Upper lobe of right lung (tissue), 1 donor: ENCODE data around the gene ZNF440. TPM values are rescaled to one million over a fixed set of nuclear protein-coding genes. Genes with fewer than 3 reads are reported as not detected.
"Not testable (repeated sequence)": the region's sequence is repeated elsewhere in the genome, so short reads cannot be mapped to it uniquely, and the experiment has no call there.

ENCODE experiments used
- ATAC-seq: fragments of 200-7000 bp; cut with Tn5 transposase; one replicate; pipeline ENCODE4 v1.9.1; 2020; ENCODE audit warnings: mild to moderate bottlenecking, moderate library complexity
- DNase-seq: peaks from one replicate; pipeline ENCODE4 v3.0.0-alpha.2; 2020
- H3K27ac ChIP-seq: fragments of 200-600 bp; one replicate; pipeline ENCODE4 v1.8.0; 2022
- H3K27me3 ChIP-seq: fragments of 200-600 bp; one replicate; pipeline ENCODE4 v1.8.0; 2022; ENCODE audit warnings: mild to moderate bottlenecking
- H3K36me3 ChIP-seq: fragments of 200-600 bp; one replicate; pipeline ENCODE4 v1.8.0; 2022
- H3K4me1 ChIP-seq: fragments of 200-600 bp; one replicate; pipeline ENCODE4 v1.8.0; 2022
- H3K4me3 ChIP-seq: fragments of 200-600 bp; one replicate; pipeline ENCODE4 v1.8.0; 2022; ENCODE audit warnings: mild to moderate bottlenecking
- H3K9me3 ChIP-seq: fragments of 200-600 bp; one replicate; pipeline ENCODE4 v1.8.0; 2022
- CTCF ChIP-seq: fragments of 200-600 bp; IDR thresholded peaks from one replicate; pipeline ENCODE4 v1.8.0; 2022; ENCODE audit warnings: antibody characterized with exemption
- intact Hi-C: fragments of 100-400 bp; cut with DNase I; formaldehyde crosslinking; loops from one replicate; pipeline ENCODE4 v1.11.0; 2022
- total RNA-seq: library from RNA; stranded (reverse); fragmentation: NEBNext Ultra II Directional; extraction: Animal tissue kit (Norgen Biotek cat#: 25700); gene quantifications from one replicate; pipeline ENCODE4 v1.2.1, GENCODE V29; 2021
- donor health status: DM: no; HTN: yes; CAD: no; lungs with severe emphysema.

ZNF440 gene
- total RNA-seq, 1 donor from 2014 or later, result 12.4 TPM

- peak overlapping the region; percentile 93 for H3K27ac ChIP-seq
- peak overlapping the region; percentile 86 for H3K4me3 ChIP-seq
- no peaks in the 10 kb centered on the region for H3K27me3 ChIP-seq
- H3K4me1 ChIP-seq, result peaks cover 9% of the 10 kb centered on the region
- H3K36me3 ChIP-seq, result no peaks in the 10 kb centered on the region
- DNase-seq, result no peak
- intact Hi-C loops, result no loop called here
- no peaks in the 10 kb centered on the region for H3K9me3 ChIP-seq
- no peak for TF ChIP-seq CTCF
- peak; percentile 54 for ATAC-seq
Measured at GRCh38 chr19:11813703-11814028, 407 bp upstream of the ZNF440 start.

GRCh38 chr19:11814700-11815035 lies 595 bp downstream of the ZNF440 start:
- DNase-seq, result no peak
- no peaks in the 10 kb centered on the region for H3K27me3 ChIP-seq
- no peaks in the 10 kb centered on the region for H3K36me3 ChIP-seq
- ATAC-seq, result peak; percentile 7
- peaks cover 9% of the 10 kb centered on the region for H3K4me1 ChIP-seq
- no peaks in the 10 kb centered on the region for H3K9me3 ChIP-seq
- no peak for TF ChIP-seq CTCF
- intact Hi-C loops, result no loop called here
- peak overlapping the region; percentile 93 for H3K27ac ChIP-seq
- peak overlapping the region; percentile 86 for H3K4me3 ChIP-seq

GRCh38 chr19:11821474-11822109 lies 7.5 kb downstream of the ZNF440 start:
- DNase-seq (no peak), ATAC-seq (no peak)
- no peaks in the 10 kb centered on the region for H3K9me3 ChIP-seq
- H3K36me3 ChIP-seq, result no peaks in the 10 kb centered on the region
- no peaks in the 10 kb centered on the region for H3K4me1 ChIP-seq
- H3K27ac ChIP-seq, result no peak overlapping the region
- TF ChIP-seq CTCF, result no peak
- intact Hi-C loops, result no loop called here
- H3K4me3 ChIP-seq, result no peak overlapping the region
- no peaks in the 10 kb centered on the region for H3K27me3 ChIP-seq

- Histone ChIP-seq H3K9me3 (peaks cover 36% of the 10 kb centered on the region), H3K36me3 (peaks cover 22% of the 10 kb centered on the region)
- ATAC-seq, DNase-seq, H3K27ac ChIP-seq, H3K4me3 ChIP-seq, H3K27me3 ChIP-seq, H3K4me1 ChIP-seq, intact Hi-C loops: not testable (repeated sequence)
Measured at GRCh38 chr19:11828957-11829876, 15.1 kb downstream of the ZNF440 start.

GRCh38 chr19:11832253-11832912 lies 18.3 kb downstream of the ZNF440 start:
- no peak overlapping the region for H3K4me3 ChIP-seq
- intact Hi-C loops, result no loop called here
- peaks cover 36% of the 10 kb centered on the region for H3K9me3 ChIP-seq
- no peaks in the 10 kb centered on the region for H3K4me1 ChIP-seq
- H3K36me3 ChIP-seq, result peaks cover 22% of the 10 kb centered on the region
- DNase-seq (no peak), ATAC-seq (no peak)
- H3K27me3 ChIP-seq, result no peaks in the 10 kb centered on the region
- no peak for TF ChIP-seq CTCF
- H3K27ac ChIP-seq, result no peak overlapping the region

GRCh38 chr19:11833541-11833940 lies 19.5 kb downstream of the ZNF440 start:
- H3K4me3 ChIP-seq, result no peak overlapping the region
- H3K36me3 ChIP-seq, result peaks cover 22% of the 10 kb centered on the region
- ATAC-seq (no peak), DNase-seq (no peak)
- H3K9me3 ChIP-seq, result peaks cover 36% of the 10 kb centered on the region
- intact Hi-C loops, result no loop called here
- no peak overlapping the region for H3K27ac ChIP-seq
- H3K4me1 ChIP-seq, result no peaks in the 10 kb centered on the region
- no peak for TF ChIP-seq CTCF
- H3K27me3 ChIP-seq, result no peaks in the 10 kb centered on the region

GRCh38 chr19:11835626-11836066 lies 21.6 kb downstream of the ZNF440 start:
- H3K4me3 ChIP-seq, H3K27ac ChIP-seq, intact Hi-C loops, H3K4me1 ChIP-seq, H3K27me3 ChIP-seq, DNase-seq, ATAC-seq: not testable (repeated sequence)
- Histone ChIP-seq H3K9me3 (peaks cover 34% of the 10 kb centered on the region), H3K36me3 (peaks cover 22% of the 10 kb centered on the region)
